ENCODE measurements around the gene ELANE.
"Not testable (repeated sequence)": the region's sequence is repeated elsewhere in the genome, so short reads cannot be mapped to it uniquely, and the experiment has no call there.

ELANE gene

DNA sequence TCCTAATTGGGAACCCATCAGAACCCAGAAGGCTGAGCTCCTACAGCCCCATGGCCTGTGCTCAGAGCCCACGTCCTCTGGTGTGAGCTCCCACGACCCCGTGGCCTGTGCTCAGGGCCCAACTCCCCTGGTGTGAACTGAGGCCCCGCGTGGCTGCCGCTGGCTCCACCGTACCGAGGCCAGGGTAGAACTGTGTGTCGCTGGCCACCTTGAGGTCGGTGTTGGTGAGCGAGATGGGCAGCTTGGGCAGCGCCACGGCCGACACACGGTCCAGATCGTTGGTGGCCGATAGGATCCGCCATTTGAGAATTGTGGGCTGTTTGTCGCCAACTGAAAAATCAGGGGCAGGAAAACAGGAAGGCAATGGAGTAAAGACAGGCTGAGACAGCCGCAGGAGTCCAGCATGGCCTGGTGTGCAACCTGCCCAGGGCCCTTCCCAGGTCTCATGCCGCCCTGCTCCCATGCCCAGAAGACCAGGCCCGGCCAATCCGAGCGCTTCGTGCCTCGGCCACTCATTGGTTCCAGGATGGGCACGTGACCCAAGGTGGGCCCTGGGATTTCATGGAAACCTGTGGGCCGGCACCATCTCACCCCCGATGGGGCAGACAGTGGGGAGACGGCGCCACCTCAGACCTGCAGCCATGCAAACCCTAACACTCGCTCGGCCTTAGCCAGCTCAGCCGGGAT lies 29.4 kb downstream of the ELANE start:
- no peak for DNase-seq

DNA sequence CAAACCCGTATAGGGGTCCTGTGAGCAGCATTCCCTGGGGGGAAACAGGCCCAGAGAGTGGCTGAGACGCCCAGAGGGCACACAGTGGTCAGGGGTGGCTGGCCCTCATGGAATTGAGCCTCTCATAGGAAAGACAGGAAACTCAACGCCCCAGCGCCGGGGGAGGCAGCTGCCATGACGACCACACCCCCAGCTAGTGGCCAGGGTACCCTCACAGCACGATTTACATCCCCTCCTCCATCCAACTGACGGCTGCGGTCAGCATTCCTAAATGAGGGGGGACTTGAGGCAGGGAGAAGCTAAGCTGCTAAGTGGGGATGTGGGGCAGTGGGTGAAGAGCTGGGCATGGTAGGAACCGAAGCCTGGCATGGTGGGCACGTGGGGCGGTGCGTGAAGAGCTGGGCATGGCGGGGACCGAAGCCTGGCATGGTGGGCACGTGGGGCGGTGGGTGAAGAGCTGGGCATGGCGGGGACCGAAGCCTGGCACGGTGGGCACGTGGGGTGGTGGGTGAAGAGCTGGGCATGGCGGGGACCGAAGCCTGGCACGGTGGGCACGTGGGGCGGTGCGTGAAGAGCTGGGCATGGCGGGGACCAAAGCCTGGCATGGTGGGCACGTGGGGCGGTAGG lies 30.9 kb downstream of the ELANE start:
- no peak for DNase-seq

DNA sequence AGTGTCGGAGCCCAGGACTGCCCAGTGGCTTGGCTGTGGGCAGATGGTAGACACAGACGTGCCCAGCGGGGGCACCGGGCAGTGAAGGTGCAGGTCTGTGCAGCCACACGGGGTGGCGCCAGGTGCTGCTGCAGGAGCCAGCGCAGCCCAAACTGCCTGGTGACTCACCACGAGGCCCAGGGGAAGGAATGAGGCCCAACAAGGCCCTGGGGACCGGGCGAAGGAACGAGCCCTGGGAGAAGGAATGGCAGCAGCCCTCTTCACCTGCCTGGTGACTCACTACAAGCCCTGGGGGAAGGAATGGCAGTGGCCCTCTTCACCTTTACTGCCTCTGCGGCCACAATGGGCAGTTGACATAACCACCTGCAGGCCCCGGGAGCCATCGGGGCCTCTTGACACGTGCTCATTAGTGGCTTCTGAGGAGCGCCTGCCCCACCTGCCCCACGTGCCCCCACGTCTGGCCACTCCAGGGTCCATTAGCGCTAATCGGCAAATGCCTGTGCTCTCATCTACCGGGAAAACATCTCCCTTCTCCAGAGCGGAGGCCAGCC lies 31.6 kb downstream of the ELANE start:
- no peak for DNase-seq

DNA sequence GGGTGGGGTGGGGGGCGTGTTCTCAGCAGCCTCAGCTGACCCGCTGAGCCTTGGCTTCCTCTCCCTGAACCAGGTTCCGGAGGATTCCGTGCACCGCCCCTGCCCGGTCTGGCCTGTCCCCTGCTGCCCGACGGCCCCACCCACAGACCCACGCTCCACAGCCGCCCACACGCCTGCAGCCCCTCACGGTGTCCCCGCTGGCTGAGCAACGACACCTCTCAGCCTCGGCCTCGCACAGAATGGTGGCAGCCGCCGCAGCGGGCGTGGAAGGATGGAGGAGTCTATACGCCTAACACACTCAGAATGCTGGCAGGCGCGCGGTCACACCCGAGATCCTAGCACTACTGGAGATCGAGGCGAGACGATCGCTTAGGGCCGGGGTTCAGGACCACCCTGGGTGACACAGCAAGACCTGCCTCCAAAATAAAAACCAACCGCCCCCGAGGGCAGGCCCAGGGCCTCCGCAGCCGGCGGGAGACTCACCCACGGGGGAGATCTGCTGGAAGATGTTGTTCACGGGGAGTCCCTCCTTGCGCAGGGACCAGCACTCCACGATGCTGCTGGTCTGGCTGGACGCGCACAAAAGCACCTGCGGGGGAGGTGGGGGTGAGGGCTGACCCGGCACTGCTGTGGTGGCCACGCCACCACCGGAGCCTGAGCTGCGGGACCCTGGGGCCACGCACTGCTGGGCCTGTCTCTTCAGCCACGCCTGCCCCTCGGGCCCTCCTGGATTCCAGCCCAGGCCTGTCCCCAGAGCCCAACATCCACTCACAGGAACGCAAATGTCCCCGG lies 32.5 kb downstream of the ELANE start:
- DNase-seq = no peak

DNA sequence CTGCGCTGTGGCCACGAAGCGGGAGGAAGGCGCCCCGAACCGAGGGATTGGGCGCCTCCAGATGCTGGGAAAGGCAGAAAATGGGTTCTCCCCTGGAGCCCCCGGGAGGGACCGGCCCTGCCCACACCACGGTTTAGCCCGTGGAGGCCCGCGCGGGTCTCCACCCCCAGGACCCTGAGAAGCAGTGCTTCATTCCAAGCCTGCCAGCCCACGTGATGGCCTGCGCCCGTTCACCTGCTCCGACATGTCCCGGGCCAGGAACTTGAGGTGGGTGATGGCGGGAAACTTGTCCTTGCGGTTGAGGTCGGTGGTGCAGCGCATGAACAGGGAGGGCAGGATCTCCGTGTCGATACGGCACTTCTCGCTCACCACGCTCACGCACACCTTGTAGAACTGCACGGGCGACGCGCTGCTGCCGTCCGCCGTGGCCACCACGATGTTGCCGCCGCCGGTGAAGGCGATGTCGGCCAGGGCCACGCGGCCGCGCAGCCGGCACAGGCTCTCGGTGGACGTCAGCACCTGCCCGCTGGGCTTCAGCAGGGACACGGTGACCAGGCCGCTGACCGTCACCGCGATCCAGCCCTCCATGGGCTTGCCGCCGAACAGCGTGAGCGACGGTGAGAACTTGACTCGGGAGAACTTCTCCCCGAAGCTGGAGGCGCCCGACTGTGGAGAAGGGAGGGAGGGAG lies 33.6 kb downstream of the ELANE start:
- DNase-seq = no peak

DNA sequence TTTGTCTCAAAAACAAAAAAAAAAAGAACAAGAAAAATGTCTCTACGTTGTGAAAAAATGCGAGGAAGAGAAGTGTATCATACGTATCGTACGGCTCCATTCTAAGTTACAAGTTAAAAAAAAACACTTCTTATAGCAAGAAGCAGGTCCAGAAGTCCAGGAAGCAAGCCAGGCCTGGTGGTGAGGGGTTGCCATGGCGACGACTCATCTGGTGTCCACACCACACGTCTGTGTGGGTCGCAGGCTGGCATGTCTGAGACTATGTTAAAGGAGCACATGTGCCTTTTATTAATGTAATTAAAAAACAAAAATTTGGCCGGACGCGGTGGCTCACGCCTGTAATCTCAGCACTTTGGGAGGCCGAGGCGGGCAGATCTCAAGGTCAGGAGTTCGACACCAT lies 35.0 kb downstream of the ELANE start:
- no peak for DNase-seq

DNA sequence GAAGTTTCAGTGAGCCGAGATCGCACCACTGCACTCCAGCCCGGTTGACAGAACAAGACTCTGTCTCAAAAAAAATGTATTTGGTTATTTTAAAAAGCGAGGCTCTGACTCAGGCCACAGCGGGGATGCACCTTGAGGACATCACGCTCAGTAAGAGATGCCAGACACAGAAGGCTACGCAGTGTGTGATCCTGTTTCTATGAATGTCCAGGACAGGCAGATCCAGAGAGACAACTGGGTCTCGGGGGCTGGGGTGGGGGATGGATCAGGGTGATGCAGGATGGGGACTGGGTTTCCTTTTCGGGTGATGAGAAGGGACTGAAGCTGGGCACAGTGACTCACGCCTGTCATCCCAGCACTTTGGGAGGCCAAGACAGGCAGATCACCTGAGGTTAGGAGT lies 35.5 kb downstream of the ELANE start:
- no peak for DNase-seq

DNA sequence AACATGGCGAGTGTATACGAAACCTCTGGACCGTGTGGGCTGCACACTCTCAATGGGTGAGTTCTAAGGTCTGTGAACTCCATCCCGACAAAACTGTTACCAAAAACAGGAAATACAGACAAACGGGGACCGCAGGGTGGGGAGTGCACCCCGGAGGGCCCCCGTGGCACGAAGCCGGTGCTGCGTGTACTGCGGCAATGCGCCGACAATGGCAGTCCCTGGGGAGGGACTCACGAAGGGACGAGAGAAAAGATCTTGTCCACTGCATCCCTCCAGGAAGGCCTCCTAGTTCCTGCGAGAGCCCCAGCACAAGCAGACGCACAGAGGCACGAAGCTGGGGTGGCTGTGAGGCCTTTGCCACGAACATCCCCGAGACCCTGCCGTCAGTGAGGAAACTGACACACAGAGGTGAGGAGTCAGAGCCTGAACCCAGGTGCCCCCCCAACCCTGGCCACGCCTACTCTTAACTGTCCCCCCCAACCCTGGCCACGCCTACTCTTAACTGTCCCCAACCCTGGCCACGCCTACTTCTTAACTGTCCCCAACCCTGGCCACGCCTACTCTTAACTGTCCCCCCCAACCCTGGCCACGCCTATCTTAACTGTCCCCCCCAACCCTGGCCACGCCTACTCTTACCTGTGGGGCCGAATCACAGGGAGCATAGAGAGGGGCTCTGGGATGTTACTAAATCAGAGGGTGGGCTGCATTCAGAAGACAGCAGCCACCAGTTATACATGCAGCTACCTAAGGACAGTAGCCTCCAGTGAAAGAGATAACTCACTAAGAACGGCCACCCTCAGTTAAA lies 36.7 kb downstream of the ELANE start:
- DNase-seq = no peak

DNA sequence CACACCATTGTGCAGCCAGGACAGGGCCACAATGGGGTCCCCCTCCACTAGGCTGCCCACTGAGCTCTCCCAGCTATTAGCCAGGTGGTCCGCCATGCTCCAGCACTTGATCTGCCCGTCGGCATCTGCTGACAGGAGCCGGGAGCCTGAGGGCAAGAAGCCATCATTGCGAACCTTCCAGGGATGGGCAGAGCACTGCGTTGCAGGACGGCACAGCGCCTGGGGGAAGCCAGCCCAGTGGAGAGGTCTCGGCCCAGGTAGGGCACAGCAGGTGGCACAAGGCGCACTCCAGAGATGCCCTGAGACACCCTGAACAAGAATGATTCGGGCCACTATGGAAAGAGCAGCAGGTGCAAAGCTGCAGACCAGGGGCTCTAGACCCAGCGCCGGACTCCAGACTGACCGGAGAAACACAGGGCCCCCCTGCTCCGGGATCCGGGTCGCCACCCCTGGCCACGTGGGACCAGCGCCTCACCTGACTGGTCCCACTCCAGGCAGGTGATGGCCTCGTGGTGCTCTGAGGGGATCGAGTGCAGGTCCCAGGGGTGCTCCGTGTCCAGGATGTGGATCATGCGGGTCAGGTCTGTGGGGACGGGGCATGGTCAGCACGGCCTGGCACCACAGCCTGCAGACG lies 37.7 kb downstream of the ELANE start:
- no peak for DNase-seq

DNA sequence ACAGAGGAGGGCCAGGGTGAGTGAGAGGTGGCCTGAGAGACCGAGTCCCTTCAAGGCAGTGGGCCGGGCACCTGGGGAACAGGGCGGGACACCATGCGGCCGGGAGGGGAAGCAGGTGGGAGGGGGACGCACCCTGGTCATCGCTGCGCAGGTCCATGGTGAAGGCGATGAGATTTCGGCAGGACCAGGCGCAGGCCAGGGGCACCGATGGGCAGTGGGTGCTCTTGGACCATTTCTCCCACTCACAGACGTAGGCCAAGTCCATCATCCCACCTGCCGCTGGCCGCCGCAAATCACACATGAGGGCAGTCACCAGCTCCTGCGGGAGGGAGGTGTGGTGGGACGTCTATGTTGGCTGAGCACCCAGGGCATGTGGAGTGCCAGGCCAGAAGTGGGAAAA lies 38.7 kb downstream of the ELANE start:
- DNase-seq = no peak

DNA sequence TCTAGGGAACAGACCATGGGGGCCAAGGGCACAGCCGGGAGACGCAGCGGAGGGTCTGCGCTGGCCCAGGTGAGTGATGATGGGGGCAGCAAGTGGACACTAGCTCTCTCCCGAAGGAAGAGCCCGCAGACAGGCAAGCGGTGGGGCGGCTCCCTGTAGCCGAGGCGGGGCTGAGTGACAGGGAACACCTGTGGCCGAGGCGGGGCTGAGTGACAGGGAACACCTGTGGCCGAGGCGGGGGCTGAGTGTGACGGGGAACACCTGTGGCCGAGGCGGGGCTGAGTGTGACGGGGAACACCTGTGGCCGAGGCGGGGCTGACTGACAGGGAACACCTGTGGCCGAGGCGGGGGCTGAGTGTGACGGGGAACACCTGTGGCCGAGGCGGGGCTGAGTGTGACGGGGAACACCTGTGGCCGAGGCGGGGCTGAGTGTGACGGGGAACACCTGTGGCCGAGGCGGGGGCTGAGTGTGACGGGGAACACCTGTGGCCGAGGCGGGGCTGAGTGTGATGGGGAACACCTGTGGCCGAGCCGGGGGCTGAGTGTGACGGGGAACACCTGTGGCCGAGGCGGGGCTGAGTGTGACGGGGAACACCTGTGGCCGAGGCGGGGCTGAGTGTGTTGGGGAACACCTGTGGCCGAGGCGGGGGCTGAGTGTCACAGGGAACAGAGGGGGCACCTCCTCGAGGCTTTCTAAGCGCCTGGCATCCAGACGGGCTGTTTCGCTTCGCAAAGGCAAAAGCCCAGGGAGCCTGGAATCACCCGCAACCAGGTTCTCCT lies 39.5 kb downstream of the ELANE start:
- DNase-seq = not testable (repeated sequence)

DNA sequence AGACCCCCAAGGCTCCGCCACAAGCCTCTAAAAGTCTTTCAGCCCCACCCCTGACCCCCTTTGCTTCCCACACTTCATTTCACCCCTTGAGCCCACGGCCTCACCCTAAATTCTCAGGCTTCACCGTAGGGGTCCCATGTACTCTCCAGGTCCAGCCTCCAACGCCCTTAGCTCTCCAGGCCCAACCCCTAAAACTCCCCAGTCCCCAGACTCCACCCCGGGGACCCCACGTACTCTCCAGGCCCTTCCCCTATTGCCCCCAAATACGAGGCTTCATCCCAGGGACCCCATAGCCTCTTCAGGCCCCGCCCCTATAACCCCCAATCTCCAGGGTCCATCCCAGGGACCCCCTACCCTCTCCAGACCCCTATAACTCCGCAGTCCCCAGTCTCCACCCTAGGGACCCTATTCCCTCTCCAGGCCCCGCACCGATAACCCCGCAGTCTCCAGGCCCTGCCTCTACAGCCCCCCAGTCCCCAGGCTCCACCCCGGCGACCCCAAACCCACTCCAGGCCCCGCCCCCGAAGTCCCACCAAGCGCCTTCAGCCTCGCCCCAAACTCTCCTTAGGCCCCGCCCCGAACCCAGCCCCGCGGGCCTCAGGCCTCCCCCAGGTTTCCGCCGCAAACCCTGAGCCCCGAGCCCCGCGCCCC lies 40.3 kb downstream of the ELANE start:
- no peak for DNase-seq

DNA sequence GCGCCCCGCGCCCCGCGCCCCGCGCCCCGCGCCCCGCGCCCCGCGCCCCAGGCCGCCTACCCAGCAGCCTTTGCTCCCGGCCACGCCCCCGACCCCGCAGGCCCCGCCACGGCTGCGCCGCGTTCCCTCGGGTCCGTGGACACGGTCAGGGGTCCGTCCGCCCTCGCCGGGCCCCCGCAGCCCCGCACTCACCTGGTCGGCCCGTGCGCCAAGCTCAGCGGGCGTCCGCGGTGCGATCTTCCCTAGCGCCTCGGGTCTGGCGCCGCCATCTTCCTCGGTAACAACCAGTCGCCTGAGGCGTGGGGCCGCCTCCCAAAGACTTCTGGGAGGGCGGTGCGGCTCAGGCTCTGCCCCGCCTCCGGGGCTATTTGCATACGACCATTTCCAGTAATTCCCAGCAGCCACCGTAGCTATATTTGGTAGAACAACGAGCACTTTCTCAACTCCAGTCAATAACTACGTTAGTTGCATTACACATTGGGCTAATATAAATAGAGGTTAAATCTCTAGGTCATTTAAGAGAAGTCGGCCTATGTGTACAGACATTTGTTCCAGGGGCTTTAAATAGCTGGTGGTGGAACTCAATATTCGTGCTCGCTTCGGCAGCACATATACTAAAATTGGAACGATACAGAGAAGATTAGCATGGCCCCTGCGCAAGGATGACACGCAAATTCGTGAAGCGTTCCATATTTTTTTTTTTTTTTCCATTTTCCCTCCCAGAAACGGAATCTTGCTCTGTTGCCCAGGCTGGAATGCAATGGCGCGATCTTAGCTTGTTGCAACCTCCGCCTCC lies 41.0 kb downstream of the ELANE start, which contains the start of the genes MED16 and RNU6-9:
Gene MED16, minus strand, starts transcription at position 294 of the 796 bp plus-strand sequence. CDS start 2,056 bp downstream, outside the sequence.
Gene RNU6-9, plus strand, starts transcription at position 591 of the 796 bp plus-strand sequence.
- DNase-seq = peak; percentile 93

DNA sequence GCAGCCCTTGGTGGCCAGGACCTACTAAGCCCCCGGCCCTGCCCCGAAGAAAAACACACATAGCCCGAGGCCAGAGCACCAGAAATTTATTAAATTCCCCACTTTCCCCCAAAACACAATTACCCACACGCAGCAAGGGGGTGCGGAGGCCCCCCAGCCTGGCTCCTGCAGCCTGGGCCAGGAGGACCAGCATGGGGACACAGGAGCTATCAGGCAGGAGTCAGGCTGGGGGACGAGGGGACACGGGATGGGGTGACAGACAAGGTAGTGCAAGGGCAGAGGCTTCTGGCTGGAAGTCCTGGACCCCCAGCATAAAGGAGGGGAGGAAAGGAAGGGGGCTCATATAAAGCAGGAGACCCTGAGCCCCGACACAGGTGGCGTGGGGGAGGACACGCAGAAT lies 44.3 kb downstream of the ELANE start:
- no peak for DNase-seq

DNA sequence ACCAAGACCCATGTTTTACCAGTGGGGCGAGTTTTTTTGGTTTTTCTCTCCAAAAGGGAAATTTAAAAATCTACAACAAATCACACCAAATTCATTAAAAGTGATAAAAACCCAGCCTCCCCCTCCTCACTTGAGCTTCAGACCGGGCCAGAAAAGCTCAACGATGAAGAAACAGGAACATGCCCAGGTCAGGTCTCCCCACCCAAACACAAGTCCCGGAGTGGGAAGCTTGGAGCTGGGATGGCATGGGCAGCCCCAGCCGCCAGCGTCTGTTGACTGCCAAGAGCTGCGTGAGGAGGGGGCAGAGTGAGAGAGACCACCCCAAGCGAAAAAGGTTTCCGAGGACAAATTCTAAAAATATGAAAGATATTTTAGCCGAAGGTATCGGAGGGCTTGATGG lies 44.9 kb downstream of the ELANE start:
- DNase-seq = no peak

DNA sequence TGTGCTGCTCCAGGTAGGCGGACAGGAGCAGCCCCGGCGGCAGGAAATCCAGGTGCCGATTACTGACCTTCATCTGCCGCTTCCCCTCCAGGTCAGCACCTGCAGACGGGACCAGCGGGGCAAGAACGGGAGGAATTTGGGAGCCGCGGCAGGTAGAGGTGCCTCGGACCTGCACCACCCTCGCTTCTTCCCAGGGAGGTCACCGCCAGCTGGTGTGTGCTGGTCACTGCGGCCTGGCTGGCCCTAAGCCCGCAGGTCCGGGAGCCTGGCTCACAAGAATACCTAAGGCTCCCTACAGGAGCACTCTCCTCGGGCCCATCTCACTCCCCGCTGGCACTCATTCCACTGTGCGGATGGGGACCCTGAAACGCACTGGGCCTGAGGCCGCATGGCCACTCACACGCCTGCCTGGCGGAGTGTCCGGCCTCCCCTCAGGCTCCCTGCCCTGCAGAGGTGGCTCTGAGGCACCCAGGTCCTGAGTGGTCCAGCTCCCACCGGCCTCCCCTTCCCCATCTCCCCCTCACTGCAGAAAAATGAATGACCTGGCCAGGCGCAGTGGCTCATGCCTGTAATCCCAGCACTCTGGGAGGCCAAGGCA lies 45.4 kb downstream of the ELANE start:
- DNase-seq = no peak

DNA sequence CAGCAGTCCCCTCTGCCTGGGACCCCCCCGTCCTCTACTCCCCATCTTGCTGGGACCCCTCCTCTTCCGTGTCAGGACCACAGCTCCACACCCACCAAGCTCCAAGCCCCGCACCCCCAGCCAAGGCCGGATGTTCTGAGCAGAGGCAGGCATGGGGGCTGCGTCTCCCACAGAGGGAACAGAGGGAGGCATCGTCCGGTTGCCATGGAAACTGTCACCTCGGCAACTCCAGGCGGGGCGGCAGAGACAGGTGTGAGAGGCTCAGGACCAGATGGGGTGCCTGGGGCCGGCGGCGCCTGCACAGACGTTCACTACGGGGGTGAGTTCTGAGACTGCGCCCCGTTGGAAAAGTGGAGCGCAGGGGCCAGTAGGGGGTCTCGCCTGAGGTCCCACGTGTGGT lies 46.6 kb downstream of the ELANE start:
- DNase-seq = peak; percentile 6

DNA sequence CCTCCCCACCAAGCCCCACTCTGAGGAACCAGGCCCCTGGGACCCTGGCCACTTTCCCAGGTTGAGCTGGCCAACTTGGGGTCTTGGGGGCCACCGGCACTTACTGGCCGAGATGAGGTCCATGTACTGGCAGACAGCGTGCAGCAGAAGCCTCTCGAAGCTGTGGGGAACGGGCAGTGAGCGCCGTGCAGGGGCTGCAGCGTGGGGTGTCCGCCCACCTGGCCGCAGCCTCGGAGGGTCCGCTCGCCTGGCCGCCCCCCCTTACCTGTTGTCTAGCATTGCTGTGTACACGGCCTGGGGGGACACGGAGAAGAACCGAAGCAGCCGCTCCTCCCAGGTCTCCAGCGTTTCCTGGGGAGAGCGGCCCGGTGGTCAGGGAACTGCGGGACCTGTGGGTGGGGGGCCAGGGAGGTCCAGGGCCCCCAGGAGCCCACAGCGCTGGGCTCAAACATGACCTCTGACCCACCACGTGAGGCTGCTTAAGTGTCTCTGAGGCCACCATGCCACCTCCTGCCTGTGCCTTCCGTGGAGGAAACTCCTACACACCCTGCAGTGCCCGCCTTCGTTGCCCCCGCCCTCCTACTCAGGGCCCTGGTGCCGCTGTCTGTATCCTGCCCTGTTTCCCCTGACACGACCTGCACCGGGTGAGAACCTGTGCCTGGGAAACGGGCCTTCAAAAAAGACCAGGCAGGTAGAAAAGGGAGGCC lies 47.4 kb downstream of the ELANE start:
- no peak for DNase-seq

DNA sequence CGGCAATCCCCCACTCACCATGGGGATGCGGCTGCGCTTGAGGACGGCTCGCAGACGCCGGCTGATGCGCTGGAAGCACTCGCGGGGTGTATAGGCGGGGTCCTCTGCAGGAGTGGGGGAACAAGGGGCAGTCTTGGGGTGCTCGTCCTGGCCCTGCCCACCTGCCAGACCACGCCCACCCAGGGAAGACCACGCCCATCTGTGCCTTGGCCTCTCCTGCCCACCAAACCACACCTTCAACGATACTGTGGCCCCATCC lies 47.9 kb downstream of the ELANE start:
- no peak for DNase-seq
